ENCODE results near the gene TEAD2.
"Not testable (repeated sequence)": the region's sequence is repeated elsewhere in the genome, so short reads cannot be mapped to it uniquely, and the experiment has no call there.

Gene TEAD2

DNA sequence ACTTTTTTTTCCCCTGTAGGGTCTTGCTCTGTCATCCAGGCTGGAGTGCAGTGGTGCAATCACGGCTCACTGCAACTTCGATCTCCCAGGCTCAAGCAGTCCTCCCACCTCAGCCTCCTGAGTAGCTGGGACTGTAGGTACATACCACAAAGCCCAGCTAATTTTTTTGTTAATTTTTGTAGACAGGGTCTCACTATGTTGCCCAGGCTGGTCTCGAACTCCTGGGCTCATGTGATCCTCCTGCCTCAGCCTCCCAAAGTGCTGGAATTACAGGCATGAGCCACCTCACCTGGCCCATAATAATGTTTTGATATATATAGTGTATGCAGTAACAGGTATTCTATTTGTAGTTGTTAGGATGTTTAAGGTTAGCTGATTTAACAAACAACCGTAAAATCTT, 31.0 kb downstream of the TEAD2 start:
- not testable (repeated sequence) for DNase-seq

DNA sequence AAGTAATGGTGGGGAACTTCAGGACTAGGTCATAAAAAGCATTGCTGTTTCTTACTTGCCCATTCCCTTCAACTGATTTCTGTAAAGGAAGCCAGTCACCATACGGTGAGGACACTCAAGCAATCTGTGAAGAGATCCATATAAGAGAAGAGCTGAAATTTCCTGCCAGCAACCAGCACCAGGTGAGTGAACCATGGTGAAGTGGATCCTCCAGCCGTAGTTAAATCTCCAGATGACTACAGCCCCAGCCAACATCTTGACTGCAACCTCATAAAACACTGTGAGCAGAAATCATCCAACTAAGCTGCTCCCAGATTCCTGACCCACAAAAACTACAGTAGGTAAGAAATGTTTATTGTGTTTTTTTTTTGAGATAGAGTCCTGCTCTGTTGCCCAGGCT, 33.5 kb downstream of the TEAD2 start:
- no peak for DNase-seq

DNA sequence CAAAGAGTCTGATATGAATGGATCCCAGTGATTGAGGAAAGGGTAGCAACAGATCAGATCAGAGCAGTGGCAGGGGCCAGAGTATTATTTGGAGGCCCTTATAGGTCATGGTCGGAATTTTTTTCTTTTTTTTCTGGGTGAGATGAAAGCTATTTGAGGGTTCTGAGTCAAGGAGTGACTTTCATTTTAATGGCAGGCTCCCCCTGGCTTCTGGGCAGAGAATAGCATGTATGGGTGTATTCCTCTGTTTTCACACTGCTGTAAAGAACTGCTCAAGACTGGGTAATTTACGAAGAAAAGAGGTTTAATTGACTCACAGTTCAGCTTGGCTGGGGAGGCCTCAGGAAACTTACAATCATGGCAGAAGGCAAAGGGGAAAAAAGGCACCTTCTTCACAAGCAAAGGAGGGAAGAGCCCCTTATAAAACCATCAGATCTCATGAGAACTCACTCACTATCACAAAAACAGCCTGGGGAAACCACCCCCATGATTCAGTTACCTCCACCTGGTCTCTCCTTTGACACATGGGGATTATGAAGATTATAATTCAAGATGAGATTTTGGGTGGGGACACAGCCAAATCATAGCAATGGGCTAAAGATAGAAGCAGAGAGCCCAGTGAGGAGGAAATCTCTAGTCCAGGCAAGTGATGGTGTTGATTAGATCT, 34.2 kb downstream of the TEAD2 start:
- peak; percentile 34 for DNase-seq

DNA sequence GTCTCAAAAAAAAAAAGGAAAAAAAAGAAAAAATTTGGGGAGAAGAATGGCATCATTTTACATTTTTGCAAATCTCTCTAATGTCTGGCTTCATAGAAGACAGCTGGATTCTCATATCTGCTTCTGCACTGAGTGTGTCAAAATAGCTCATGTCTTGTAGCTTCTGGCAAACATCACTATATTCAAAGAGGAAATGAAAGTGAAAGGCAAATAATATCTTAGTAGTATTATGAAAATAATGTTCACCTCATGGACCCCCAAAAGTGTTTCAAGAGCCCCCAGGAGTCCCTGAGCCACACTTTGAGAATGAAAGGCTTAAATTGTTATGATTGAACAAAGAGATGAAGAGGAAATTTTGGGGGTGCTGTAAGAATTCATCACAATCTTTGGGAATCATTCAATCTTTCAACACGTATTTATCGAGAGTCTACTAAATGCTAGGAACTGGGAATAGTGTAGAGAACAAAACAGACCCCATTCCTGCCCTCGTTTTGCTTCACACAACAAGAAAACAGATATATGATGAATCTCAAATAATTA, 36.0 kb downstream of the TEAD2 start:
- no peak for DNase-seq

DNA sequence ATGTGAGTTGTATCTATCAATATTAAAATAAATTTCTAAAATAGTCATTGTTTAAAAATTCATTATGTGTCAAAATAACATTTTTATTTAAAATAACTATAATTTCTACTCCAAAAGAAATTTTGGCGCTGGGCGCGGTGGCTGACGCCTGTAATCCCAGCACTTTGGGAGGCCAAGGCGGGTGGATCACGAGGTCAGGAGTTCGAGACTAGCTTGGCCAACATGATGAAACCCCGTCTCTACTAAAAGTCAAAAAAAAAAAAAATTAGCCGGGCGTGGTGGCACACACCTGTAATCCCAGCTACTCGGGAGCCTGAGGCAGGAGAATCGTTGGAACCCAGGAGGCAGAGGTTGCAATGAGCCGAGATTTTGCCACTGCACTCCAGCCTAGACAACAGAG, 36.5 kb downstream of the TEAD2 start:
- DNase-seq, result not testable (repeated sequence)

DNA sequence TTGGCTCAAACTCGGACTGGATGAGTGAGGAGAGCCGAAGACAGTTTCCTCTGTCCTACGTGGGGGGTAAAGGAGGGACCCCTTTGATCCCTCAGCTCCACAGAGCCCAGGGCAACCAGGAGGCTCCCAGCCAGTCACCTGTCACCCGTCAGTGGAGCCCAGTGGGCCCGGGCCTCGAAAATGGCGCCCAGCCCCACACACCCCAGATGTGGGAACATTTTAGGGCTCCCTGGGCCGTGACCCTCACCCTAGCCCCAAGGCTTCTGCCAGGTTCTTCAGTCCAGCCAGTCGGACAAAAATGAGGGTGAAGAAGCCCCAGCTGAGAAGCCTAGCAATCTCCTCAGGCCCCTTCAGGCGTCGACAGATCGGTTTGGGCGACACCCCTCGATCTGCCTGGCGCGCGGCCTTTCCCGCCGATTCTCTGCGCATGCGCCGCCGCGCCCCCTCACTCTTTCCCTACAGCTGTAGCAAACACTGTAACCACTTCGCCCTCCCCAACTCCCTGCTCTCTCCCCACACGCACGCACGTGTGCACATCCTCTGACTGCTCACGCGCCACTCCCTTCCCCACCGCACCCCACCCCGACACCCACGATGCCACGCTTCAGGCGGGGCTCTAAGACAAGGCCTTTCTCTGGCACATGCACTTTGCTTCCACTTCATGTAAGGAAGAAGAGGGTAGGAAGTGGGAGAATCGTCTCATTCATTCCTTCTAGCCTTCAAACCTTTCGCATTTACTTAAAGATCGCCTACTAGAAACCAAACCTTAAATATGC, 37.2 kb downstream of the TEAD2 start, which contains the start of gene SLC6A16:
SLC6A16 (minus strand) TSS at position 391 of the 776 bp plus-strand sequence. CDS start 13,844 bp downstream, outside the sequence.
- no peak for DNase-seq

DNA sequence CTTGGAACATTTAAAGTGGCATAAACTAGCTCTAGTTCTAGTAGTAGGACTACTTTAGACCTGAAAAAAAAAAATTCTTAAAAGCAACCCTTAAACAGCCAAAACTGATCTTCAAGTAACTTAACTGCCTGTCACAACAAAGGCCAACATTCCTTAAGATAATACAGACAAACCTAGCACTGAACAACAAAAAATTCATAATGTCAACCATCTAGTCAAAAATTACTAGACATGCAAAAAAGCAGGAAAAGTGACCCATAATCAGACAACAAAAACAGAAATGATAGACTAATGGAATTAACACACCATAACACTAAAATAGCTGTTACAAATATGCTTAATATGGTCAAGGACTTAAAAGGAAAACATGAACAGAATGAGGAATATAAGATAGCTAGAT, 43.9 kb downstream of the TEAD2 start:
- no peak for DNase-seq

DNA sequence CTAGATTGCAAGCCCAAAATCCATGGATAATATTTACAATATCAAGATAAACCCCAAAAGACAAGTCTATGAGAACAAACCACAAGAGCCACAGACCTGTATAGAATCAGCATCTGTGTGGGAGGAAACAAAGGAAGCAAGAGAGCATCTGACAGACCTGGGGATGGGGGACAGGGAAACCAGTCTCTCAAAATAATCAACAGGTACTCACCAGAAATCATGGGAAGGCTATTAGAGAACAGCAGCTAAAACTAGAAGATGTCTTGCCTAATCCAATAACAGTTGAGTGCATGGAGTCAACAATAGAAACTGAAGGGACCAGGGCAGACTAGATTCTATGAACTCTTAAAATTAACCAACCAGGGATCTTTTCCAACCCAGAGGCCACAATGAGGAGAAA, 45.9 kb downstream of the TEAD2 start:
- no peak for DNase-seq

DNA sequence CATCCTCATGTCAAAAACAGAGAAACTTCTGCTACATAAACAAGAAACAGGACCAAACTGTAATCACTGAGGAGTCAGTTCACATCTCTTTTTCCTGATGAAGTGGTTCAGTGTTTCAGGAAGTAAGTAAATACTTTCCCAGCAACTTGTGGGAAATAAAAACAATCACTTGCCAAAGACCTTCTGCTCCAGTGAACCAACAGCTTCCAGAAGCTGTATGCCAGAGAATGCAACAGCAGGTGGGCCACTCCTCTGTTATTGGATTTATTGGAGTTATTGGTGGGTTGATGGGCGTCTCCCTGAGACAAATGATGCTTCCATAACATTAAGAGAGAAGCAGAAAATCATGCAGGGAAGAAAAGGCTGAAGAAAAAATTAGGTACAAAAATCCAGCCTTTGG, 47.1 kb downstream of the TEAD2 start:
- no peak for DNase-seq

DNA sequence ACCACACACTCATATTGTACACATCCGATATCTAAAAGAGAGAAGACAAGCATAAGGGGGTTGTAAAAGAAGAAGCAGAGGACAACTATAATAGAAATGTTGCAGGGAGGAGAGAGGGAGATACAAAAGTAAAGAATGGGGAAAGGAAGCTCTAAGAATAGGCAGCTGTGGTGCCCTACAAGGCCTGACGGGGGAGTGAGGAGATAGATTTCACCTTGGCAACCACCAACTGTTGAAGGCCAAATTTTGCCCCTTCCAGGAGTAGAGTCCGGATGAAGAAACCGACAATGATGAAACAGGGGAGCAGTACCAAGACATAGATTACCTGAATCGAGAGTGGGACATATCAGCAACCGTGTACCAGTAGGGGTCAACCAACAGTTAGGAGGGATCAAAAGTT, 53.1 kb downstream of the TEAD2 start:
- DNase-seq, result no peak

DNA sequence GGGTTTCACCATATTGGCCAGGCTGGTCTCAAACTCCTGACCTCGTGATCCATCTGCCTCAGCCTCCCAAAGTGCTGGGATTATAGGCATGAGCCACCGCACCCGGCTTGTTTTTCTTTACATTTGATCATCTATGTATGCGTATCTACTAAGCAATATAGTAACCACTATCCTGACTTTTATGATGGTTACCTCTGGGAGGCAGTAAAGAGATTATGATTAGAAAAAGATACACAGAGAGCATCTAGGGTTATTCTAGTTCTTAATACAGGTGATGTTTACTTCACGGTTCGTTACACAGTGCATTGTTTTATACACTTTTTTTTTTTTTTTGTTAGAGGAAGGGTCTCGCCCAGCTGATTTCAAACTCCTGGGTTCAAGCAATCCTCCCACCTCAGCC, 55.5 kb downstream of the TEAD2 start:
- DNase-seq, result not testable (repeated sequence)

DNA sequence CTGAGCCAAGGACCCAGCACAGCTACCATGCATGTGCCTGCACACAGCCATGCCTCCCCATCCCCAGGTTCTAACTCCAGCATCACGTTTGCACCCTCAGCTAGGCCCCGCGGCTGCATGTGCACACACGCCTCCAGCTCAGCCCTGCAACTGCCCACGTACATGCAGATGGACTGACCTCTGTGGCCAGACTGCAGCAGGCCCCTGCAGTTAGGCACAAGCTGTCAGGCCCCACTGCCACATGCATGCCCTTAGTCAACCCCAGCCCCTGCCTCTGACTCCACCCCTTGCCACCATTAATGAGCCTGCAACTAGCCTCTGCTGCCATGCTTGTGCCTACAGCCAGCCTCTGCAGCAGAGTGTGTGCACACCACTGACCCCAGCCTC, 60.4 kb downstream of the TEAD2 start:
- no peak for DNase-seq

DNA sequence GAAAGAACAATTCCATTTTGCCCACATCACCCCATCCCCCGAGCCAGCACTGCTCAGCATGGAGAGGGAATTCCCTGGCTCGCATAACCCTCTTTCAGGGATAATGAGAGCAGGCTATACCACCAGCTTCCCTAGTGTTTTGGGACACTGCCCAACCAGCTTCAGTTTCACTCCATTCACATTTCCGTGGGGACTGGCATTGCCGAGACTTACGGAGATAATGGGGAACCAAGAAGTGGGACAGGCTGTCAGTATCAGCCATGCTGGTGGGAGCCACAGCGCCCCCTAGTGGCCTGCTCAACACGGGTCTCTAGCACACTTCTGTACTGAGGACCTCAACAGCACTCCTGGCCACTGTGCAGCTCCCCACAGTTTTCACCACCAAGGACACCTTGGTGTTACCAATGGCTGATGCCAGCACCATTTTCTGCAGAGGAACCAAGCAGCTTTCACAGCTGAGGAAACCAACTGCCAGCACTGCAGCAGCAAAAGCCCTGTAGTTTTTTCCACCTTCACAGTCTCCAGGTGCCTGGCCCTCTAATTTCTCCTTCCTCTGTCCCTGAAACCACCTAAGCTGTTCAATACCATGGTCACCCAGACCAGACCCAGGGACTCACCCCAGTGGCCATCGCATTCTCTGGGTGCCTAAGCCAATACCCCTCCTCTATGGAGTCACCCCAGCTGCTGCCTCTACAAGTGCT, 60.9 kb downstream of the TEAD2 start:
- DNase-seq, result peak; percentile 50

DNA sequence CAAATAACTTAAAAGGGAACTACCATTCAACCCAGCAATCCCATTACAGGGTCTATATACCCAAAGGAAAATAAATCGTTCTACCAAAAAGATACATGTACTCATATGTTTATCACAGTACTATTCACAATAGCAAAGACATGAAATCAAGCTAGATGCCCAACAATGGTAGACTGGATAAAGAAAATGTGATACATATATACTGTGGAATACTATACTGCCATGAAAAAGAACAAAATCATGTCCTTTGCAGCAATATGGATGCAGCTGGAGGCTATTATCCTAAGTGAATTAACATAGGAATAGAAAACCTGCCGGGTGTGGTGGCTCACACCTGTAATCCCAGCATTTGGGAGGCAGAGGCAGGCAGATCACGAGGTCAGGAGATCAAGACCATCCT, 63.6 kb downstream of the TEAD2 start:
- DNase-seq, result not testable (repeated sequence)

DNA sequence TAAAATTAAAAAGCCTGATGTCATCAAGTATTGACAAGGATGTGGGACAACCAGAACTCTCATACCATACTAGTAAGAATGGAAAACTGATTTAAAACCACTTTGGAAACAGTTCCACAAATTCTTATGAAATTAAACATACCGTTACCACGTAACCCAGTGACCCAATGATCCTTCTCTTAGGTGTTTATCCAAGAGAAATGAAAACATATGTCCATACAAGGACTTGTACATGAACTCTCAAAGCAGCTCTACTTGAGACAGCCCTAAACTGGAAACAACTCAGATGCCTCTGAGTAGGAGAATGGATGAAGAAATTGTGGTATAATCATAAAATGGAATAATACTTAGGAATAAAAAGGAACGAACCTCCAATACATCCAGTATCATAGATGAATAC, 64.8 kb downstream of the TEAD2 start:
- peak; percentile 72 for DNase-seq

DNA sequence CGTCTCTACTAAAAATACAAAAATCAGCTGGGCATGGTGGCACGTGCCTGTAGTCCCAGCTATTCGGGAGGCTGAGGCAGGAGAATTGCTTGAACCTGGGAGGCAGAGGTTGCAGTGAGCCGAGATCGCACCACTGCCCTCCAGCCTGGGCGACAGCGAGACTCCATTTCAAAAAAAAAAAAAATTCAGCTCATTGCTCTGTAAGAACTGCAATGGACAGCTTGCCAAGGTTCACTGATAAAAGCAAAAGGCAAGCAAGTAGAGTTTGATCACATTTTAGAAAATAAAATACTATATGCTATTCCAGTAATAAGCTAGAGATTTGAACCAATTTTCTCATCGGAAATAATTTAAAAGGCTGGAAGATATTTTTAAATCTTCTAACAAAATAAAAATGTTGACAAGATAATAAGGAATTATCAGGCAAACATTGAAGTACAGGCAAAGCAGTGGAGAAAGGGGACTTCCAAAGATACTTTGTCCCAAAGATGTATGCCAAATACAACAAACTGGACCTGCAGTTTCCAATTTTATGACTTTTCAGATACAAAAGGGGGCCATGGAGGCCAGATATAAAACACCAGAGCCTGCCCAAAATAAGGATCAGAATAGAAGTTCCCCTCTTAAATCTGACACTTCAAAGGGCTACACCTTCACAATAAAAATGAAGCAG, 66.9 kb downstream of the TEAD2 start:
- DNase-seq, result no peak

DNA sequence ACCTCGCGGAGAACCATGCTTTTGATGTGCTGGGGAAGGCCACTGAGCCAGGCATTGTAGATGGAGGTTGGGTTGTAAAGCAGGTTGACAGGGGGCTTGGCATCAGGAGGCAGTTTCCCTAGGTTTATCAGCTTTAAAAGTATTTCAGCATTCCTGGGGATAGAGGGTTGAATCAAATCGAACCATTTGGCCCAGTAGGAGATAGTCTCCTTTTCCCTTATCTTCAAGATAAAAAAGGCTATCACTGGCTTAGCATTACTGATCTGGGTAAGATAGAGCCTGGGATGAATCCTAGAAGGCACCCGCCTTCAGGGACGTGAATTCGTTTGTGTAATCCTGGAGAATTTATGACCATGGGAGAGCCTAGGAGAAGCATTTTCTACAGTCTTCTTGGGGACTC, 67.8 kb downstream of the TEAD2 start:
- DNase-seq, result no peak

All from fibroblast of skin of back (primary cell).